Measurements from ENCODE around the gene NAALADL2.

DNA sequence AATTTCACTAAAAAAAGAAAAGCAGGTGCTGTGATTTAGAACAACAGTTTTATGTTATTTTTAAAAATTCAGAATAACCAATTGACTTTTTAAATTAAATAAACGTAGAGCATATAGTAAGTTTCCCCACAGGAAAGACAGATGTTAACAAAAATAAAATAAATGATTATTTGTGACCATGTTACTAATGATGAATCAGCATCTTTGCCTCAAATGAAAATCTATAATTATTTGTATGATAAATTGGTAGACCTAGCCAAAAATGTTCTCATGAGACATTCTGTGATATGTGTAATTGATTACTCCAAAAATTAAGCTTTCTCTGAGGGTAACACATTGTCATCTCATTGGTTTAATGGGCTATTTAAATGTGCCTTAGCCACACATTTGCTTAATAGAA, 948.0 kb downstream of the NAALADL2 start:
- TF ChIP-seq POLR2AphosphoS5 (IDR thresholded peaks at IDR 0.05) (no peak), POLR2A (IDR thresholded peaks at IDR 0.05; ENCODE audit: low read depth) (no peak), EP300 (IDR thresholded peaks at IDR 0.05) (no peak)
- TF ChIP-seq, protein P1, sequence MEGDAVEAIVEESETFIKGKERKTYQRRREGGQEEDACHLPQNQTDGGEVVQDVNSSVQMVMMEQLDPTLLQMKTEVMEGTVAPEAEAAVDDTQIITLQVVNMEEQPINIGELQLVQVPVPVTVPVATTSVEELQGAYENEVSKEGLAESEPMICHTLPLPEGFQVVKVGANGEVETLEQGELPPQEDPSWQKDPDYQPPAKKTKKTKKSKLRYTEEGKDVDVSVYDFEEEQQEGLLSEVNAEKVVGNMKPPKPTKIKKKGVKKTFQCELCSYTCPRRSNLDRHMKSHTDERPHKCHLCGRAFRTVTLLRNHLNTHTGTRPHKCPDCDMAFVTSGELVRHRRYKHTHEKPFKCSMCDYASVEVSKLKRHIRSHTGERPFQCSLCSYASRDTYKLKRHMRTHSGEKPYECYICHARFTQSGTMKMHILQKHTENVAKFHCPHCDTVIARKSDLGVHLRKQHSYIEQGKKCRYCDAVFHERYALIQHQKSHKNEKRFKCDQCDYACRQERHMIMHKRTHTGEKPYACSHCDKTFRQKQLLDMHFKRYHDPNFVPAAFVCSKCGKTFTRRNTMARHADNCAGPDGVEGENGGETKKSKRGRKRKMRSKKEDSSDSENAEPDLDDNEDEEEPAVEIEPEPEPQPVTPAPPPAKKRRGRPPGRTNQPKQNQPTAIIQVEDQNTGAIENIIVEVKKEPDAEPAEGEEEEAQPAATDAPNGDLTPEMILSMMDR (IDR thresholded peaks at IDR 0.05), result no peak
